Transverse colon (tissue), 4 donors: ENCODE data around the gene GABBR2. TPM values are rescaled to one million over a fixed set of nuclear protein-coding genes. Genes with fewer than 3 reads are reported as not detected.

ENCODE experiments used
- DNase-seq: peaks from one replicate; pipeline ENCODE4 v3.0.0-alpha.2; 2019
- H3K27ac ChIP-seq, 4 donors: fragments of 200-600 bp; sonication (generic); 2 replicates each; pipeline ENCODE4 v1.5.1; 2016 to 2018; ENCODE audit warnings: inconsistent platforms in 4 of 4
- H3K27me3 ChIP-seq: fragments of 200-600 bp; sonication (generic); 2 replicates; pipeline ENCODE4 v1.5.1; 2017; ENCODE audit warnings: inconsistent platforms
- H3K36me3 ChIP-seq, 4 donors: fragments of 200-600 bp; sonication (generic); 2 replicates each; pipeline ENCODE4 v1.5.1; 2017 to 2019; ENCODE audit warnings: inconsistent platforms in 4 of 4
- H3K4me1 ChIP-seq, 4 donors: fragments of 200-600 bp; sonication (generic); 2 replicates each; pipeline ENCODE4 v1.5.1; 2017 to 2020; ENCODE audit warnings: inconsistent platforms in 4 of 4
- H3K4me3 ChIP-seq, 4 donors: fragments of 200-600 bp; sonication (generic); 1 replicate in 1 of 4; 2 replicates in 3 of 4; pipeline versions ENCODE4 v1.5.1 to v1.6.1; 2017 to 2019; ENCODE audit warnings: inconsistent platforms in 4 of 4
- H3K9me3 ChIP-seq, 2 donors: fragments of 200-600 bp; sonication (generic); 2 replicates each; pipeline ENCODE4 v1.5.1; 2017 to 2019; ENCODE audit warnings: inconsistent platforms in 2 of 2
- EP300 ChIP-seq: sonication (generic); formaldehyde crosslinking; IDR thresholded peaks from one replicate; pipeline ENCODE4 v1.6.1; 2017; ENCODE audit warnings: antibody characterized with exemption, low read depth
- POLR2A ChIP-seq: fragments of 450-650 bp; IDR thresholded peaks from one replicate; pipeline ENCODE4 v1.6.1; 2016; ENCODE audit warnings: antibody characterized with exemption, mild to moderate bottlenecking, moderate library complexity
- POLR2AphosphoS5 ChIP-seq, 3 donors: sonication (generic); formaldehyde crosslinking; IDR thresholded peaks; one replicate each; pipeline ENCODE4 v1.6.1; 2016; ENCODE audit warnings: antibody characterized with exemption in 3 of 3
- WGBS, 2 donors: methylation state at CpG; one replicate each; pipeline ENCODE4 v1.1.5; 2018; ENCODE audit warnings: low coverage in 1 of 2; 5-methylcytosine and 5-hydroxymethylcytosine counted together
- in situ Hi-C, 4 donors: fragments of 200-750 bp; cut with MboI; loops; one replicate each; pipeline versions ENCODE4 v1.15.0 to v1.15.1; 2017; ENCODE audit warnings: low sequenced_read_pairs in 3 of 4, low pct_ligation_motif_present in 1 of 4, low pct_unique_long_range_greater_than_20kb in 1 of 4
- intact Hi-C: fragments of 100-400 bp; cut with DNase I; formaldehyde crosslinking; loops from one replicate; pipeline ENCODE4 v1.15.1; 2023; ENCODE audit warnings: low total_unique reads
- total RNA-seq, 4 donors: library from RNA; depleted of rRNA; stranded (reverse); fragments of >200 nt; gene quantifications; one replicate each; pipeline ENCODE4 v1.1.0, GENCODE V29; 2016
- TF ChIP-seq, protein P1 (sequence below), 5 experiments: fragments of 200-600 bp in 3 of 5; fragments of 450-650 bp in 2 of 5; sonication (generic) in 3 of 5; IDR thresholded peaks; 1 replicate in 2 of 5; 2 replicates in 3 of 5; pipeline ENCODE4 v1.5.1; 2016 to 2017; ENCODE audit warnings: antibody characterized with exemption in 5 of 5, inconsistent platforms in 3 of 5, mild to moderate bottlenecking in 2 of 5, moderate library complexity in 1 of 5

Gene GABBR2
- total RNA-seq, 4 donors from 2014 or later: not detected

DNA sequence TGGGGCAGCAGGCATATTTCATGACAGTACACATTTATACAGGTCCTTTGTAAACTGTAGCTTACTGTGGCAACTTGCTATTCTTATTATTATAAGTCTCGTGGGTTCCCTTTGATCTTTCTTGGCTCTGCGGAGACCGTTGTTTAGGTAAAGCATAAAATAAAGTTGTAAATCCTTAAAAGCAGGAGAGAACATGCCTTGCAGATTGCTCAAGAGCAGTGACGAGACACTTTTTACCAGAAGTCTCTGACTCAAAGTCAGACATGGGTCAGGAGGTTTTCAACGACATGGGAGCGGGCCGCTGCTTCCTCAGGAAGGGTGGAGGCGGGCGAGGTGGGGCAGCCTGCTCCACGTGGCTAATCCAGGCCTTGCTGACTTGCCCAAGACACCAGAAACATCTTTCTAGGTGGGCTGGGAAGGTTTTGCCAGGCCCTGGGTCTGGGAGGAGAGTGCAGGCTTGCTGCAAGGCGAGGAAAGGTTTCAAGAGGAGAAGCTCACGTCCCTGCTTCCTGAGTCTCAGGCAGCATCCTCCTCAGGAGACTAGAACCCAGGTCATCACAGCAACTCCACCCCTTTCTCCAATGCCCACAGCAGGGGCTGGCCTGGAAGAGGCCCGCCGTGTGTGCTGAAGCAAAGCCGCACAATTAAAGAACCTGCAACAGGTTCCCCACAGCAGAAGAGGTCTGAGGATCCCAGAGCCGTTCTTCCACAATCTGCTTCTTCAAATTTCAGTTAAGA, 459.8 kb downstream of the GABBR2 start:
- Histone ChIP-seq H3K9me3 (no peaks in the 10 kb centered on the region), H3K36me3 (no peaks in the 10 kb centered on the region), H3K4me1 (peaks cover 6 to 64% (median 37%) of the 10 kb centered on the region in 4 donors), H3K27ac (peak overlapping the region; percentile 75 to 83 (median 80)), H3K27me3 (no peaks in the 10 kb centered on the region), H3K4me3 (no peak overlapping the region)
- TF ChIP-seq POLR2A (no peak), POLR2AphosphoS5 (IDR thresholded peaks at IDR 0.05) (peak in 2 of 3 donors; percentile 45 to 57)
- 22 to 43% methylated on average over 4 to 16 of the region's 16 CpGs for WGBS, 2 donors
- in situ Hi-C loops (no loop called here), intact Hi-C loops (no loop called here)
- peak; percentile 86 for DNase-seq

DNA sequence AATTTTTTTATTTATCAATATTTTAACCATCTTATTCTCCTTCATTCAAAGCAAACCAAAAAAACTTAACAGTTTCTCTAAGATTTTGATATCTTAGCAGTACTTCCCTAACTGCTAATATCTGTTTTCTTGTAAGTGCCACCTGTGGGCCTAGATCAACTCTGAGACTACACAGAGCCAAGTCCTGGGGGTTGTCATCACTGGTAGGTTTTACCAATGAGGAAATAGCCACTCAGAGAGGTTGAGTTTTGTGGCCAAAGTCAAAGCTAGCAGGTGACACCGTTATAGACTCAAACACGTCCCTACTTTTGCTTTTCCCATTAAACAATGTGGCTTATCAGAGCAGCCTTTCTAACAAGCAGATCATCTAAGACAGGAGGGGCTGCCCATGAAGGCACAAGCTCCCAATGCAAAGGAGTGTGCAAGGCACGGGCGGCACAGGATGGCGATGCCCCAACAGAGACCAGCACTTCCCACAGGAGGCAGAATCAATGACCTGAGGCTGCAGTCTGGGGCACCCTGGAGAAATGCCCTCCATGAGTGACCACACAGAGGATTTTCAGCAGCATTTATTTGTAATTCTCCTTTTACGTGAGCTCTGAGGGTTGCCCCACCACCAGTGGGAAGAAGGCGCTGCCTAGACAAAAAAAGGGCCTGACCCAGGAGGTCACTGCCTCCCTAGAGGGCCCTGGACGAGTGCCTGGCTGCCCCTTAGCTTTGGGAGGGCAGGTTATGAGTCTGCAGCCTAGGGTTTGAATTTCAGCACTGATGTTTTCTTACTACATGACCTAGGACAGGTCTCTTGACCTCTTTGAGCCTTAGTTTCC, 460.7 kb downstream of the GABBR2 start:
- Histone ChIP-seq H3K36me3 (no peaks in the 10 kb centered on the region), H3K9me3 (no peaks in the 10 kb centered on the region), H3K4me1 (peaks cover 6 to 58% (median 35%) of the 10 kb centered on the region in 4 donors), H3K27me3 (no peaks in the 10 kb centered on the region), H3K27ac (peak overlapping the region; percentile 75 to 83 (median 80)), H3K4me3 (no peak overlapping the region)
- no peak for TF ChIP-seq EP300
- no peak for TF ChIP-seq POLR2A
- no peak for TF ChIP-seq POLR2AphosphoS5 (IDR thresholded peaks at IDR 0.05)
- TF ChIP-seq, protein P1, sequence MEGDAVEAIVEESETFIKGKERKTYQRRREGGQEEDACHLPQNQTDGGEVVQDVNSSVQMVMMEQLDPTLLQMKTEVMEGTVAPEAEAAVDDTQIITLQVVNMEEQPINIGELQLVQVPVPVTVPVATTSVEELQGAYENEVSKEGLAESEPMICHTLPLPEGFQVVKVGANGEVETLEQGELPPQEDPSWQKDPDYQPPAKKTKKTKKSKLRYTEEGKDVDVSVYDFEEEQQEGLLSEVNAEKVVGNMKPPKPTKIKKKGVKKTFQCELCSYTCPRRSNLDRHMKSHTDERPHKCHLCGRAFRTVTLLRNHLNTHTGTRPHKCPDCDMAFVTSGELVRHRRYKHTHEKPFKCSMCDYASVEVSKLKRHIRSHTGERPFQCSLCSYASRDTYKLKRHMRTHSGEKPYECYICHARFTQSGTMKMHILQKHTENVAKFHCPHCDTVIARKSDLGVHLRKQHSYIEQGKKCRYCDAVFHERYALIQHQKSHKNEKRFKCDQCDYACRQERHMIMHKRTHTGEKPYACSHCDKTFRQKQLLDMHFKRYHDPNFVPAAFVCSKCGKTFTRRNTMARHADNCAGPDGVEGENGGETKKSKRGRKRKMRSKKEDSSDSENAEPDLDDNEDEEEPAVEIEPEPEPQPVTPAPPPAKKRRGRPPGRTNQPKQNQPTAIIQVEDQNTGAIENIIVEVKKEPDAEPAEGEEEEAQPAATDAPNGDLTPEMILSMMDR (IDR thresholded peaks at IDR 0.05): no peak
- intact Hi-C loops (no loop called here), in situ Hi-C loops (no loop called here)
- no peak for DNase-seq
- 66 to 80% methylated on average over 2 to 8 of the region's 8 CpGs for WGBS, 2 donors

DNA sequence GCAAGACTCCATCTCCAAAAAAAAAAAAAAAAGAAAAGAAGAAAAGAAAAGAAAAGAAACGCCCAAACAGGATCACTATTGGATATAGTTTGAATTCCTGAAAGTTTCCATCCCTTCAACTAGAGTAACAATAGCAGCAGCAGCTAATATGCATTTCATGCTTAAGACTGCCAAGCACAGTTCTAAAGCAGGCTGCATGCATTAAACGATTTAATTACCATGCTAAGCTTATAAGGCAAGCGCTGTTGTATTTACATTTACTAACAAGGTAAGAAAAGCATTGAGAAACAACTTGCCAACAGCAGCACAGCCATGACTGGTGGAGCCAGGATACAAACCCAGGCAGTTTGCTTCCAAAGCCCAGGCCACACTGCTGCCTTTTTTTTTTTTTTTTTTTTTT, 466.3 kb downstream of the GABBR2 start:
- Histone ChIP-seq H3K27ac (no peak overlapping the region), H3K27me3 (no peaks in the 10 kb centered on the region), H3K9me3 (no peaks in the 10 kb centered on the region), H3K4me1 (peaks cover 0 to 19% (median 10%) of the 10 kb centered on the region in 4 donors), H3K4me3 (no peak overlapping the region), H3K36me3 (no peaks in the 10 kb centered on the region)
- in situ Hi-C loops (no loop called here), intact Hi-C loops (no loop called here)
- TF ChIP-seq EP300 (no peak), POLR2AphosphoS5 (IDR thresholded peaks at IDR 0.05) (no peak), POLR2A (no peak)
- TF ChIP-seq, protein P1 (IDR thresholded peaks at IDR 0.05): no peak
- no peak for DNase-seq
- WGBS, 2 donors: 54 to 83% methylated on average over 2 to 3 of the region's 3 CpGs

DNA sequence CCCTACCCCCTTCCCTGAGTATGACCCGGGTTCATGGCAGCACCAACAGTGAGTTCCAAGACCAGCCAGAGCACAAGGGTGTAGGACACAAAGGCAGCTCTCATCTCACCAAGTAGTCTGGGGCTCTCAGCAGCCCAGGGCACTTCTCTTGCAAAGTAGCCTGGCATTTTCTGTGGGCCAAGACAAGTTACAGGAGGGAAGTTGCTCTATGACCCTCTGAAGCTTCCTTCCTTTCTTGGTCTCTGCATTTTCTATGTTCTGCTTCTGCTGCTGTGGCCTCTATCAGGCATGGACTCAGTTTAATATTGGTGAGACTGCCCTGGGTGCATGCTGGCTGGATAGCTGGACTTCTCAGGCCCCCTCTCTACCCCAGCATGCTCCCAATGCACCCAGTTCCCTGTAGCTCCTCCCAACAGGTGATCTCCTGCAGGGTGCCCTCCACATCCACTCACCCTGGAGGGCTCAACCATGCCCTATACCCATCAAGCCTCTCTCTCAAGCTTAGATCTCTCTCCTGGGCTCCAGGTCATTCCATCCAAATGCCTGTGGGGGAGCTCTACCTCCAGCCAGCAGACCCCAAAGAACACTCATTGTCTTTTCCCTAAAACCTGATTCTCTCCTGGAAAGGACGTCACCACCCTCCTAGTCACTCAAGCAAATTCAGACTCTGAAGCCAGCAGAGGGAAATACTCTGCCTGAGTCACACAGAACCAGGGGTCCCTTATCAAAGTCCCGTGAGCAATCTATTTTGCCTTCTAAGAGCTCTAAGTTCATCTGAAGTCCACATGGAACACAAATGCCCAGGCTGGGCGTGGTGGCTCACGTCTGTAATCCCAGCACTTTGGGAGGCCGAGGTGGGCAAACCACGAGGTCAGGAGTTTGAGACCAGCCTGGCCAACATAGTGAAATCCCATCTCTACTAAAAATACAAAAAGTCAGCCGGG, 467.1 kb downstream of the GABBR2 start:
- no peaks in the 10 kb centered on the region for H3K9me3 ChIP-seq
- in situ Hi-C loops (no loop called here), intact Hi-C loops (no loop called here)
- no peaks in the 10 kb centered on the region for H3K36me3 ChIP-seq
- H3K27ac ChIP-seq: no peak overlapping the region
- WGBS, 2 donors: 90 to 92% methylated on average over 2 to 8 of the region's 8 CpGs
- no peaks in the 10 kb centered on the region for H3K27me3 ChIP-seq
- H3K4me1 ChIP-seq: peaks cover 0 to 15% (median 8%) of the 10 kb centered on the region in 4 donors
- H3K4me3 ChIP-seq: no peak overlapping the region
- TF ChIP-seq POLR2AphosphoS5 (IDR thresholded peaks at IDR 0.05) (no peak), POLR2A (no peak), EP300 (no peak)
- TF ChIP-seq, protein P1 (IDR thresholded peaks at IDR 0.05): no peak
- no peak for DNase-seq
